ENCODE measurements around the gene TYW3. TPM values are rescaled to one million over a fixed set of nuclear protein-coding genes. Genes with fewer than 3 reads are reported as not detected.

Gene TYW3
- total and polyA plus RNA-seq, 2 donors (not counting 1 experiment from before 2014, with no cell fraction given), result 6.9 to 22.6 TPM

- H3K9me3 Mint-ChIP-seq (ENCODE audit: insufficient read depth), result peaks cover 5% of the 10 kb centered on the region
- peaks cover 0 to 9% (median 7%) of the 10 kb centered on the region in 3 donors for H3K9me3 ChIP-seq (ENCODE audit: control extremely low read depth in 1 of 3, control insufficient read depth in 2 of 3, insufficient read depth in 1 of 3, low read length in 2 of 3)
- ATAC-seq (ENCODE audit: low read depth), result no peak
- no peak for DNase-seq
- ChIA-PET CTCF (no interaction called here), POLR2A (no interaction called here)
- no peaks in the 10 kb centered on the region for H3K27me3 Mint-ChIP-seq
- no peak for TF ChIP-seq CTCF (IDR thresholded peaks at IDR 0.05)
- H3K9ac ChIP-seq (ENCODE audit: low read length), result no peak overlapping the region
- H2AFZ ChIP-seq (ENCODE audit: insufficient read depth, low read depth, low read length, poor library complexity, severe bottlenecking), result no peak overlapping the region
- no peak overlapping the region for H3K4me3 ChIP-seq (ENCODE audit: control extremely low read depth in 1 of 5, extremely low read depth in 1 of 5, insufficient read depth in 1 of 5, low read depth in 2 of 5, low read length in 4 of 5)
- intact Hi-C loops (cut with micrococcal nuclease), result no loop called here
- no peak overlapping the region for H3K4me3 Mint-ChIP-seq
- H3K4me2 ChIP-seq (replicated peaks; ENCODE audit: low read depth, low read length, poor library complexity, severe bottlenecking), result no peak overlapping the region
- peaks cover 15% of the 10 kb centered on the region for H3K79me2 ChIP-seq (ENCODE audit: control insufficient read depth, insufficient read depth, low read length)
- no peaks in the 10 kb centered on the region for H3K36me3 ChIP-seq (replicated peaks in 1 of 2; ENCODE audit: control extremely low read depth in 1 of 2, control insufficient read depth in 1 of 2, extremely low read depth in 1 of 2, insufficient read depth in 2 of 2, low read length in 1 of 2)
- H3K27ac ChIP-seq (ENCODE audit: low read length in 2 of 2), result no peak overlapping the region
- H3K27ac Mint-ChIP-seq, result peak overlapping the region; percentile 53
- H3K27me3 ChIP-seq (replicated peaks in 1 of 4; ENCODE audit: control extremely low read depth in 1 of 4, control insufficient read depth in 3 of 4, insufficient read depth in 4 of 4, low read length in 3 of 4), result no peaks in the 10 kb centered on the region
- no CpG with 5 or more reads among the region's 6 CpGs for WGBS (ENCODE audit: insufficient coverage)
- peaks cover 9 to 15% of the 10 kb centered on the region in 2 donors for H3K4me1 ChIP-seq (ENCODE audit: control insufficient read depth in 2 of 2, insufficient read depth in 2 of 2, low read length in 2 of 2)
- peaks cover 7% of the 10 kb centered on the region for H4K20me1 ChIP-seq (ENCODE audit: control insufficient read depth, insufficient read depth, low read length, poor library complexity, severe bottlenecking)
- H3K4me1 Mint-ChIP-seq, result peaks cover 25% of the 10 kb centered on the region
Observed at GRCh38 chr1:74729741-74730478, 3.0 kb upstream of the TYW3 start.

GRCh38 chr1:74731399-74732052, 1.4 kb upstream of the TYW3 start:
- DNase-seq (peak; percentile 4), ATAC-seq (ENCODE audit: low read depth) (no peak)
- Histone ChIP-seq H3K79me2 (ENCODE audit: control insufficient read depth, insufficient read depth, low read length) (peaks cover 23% of the 10 kb centered on the region), H2AFZ (ENCODE audit: insufficient read depth, low read depth, low read length, poor library complexity, severe bottlenecking) (no peak overlapping the region), H3K36me3 (replicated peaks in 1 of 2; ENCODE audit: control extremely low read depth in 1 of 2, control insufficient read depth in 1 of 2, extremely low read depth in 1 of 2, insufficient read depth in 2 of 2, low read length in 1 of 2) (no peaks in the 10 kb centered on the region), H3K4me3 (ENCODE audit: control extremely low read depth in 1 of 5, extremely low read depth in 1 of 5, insufficient read depth in 1 of 5, low read depth in 2 of 5, low read length in 4 of 5) (no peak overlapping the region), H3K4me2 (replicated peaks; ENCODE audit: low read depth, low read length, poor library complexity, severe bottlenecking) (no peak overlapping the region), H3K4me1 (ENCODE audit: control insufficient read depth in 2 of 2, insufficient read depth in 2 of 2, low read length in 2 of 2) (peaks cover 9 to 15% of the 10 kb centered on the region in 2 donors), H3K27ac (ENCODE audit: low read length in 2 of 2) (no peak overlapping the region), H3K9me3 (ENCODE audit: control extremely low read depth in 1 of 3, control insufficient read depth in 2 of 3, insufficient read depth in 1 of 3, low read length in 2 of 3) (no peaks in the 10 kb centered on the region), H3K9ac (ENCODE audit: low read length) (no peak overlapping the region), H4K20me1 (ENCODE audit: control insufficient read depth, insufficient read depth, low read length, poor library complexity, severe bottlenecking) (peaks cover 12% of the 10 kb centered on the region), H3K27me3 (replicated peaks in 1 of 4; ENCODE audit: control extremely low read depth in 1 of 4, control insufficient read depth in 3 of 4, insufficient read depth in 4 of 4, low read length in 3 of 4) (no peaks in the 10 kb centered on the region)
- Mint-ChIP-seq H3K4me1 (peaks cover 31% of the 10 kb centered on the region), H3K9me3 (ENCODE audit: insufficient read depth) (peaks cover 5% of the 10 kb centered on the region), H3K27me3 (no peaks in the 10 kb centered on the region), H3K4me3 (peak overlapping the region; percentile 27), H3K27ac (peak overlapping the region; percentile 60)
- TF ChIP-seq CTCF (IDR thresholded peaks at IDR 0.05) (no peak), EZH2 (IDR thresholded peaks at IDR 0.05; ENCODE audit: borderline replicate concordance, insufficient read depth, low read depth, low read length, poor library complexity, severe bottlenecking) (no peak)
- intact Hi-C loops (cut with micrococcal nuclease), result loop anchor here (2.0 kb wide), 1 partner anchor 79 kb away; no protein-coding TSS in a partner anchor
- WGBS (ENCODE audit: insufficient coverage), result 82% methylated on average over 7 of the region's 11 CpGs
- ChIA-PET POLR2A (no interaction called here), CTCF (no interaction called here)
